Measurements from ENCODE around the gene POLR2E. TPM values are rescaled to one million over a fixed set of nuclear protein-coding genes. Genes with fewer than 3 reads are reported as not detected.

Gene POLR2E
- total and polyA plus RNA-seq, 2 experiments from 2014 or later: 257 to 286 TPM

GRCh38 chr19:1106841-1107660 lies 11.9 kb upstream of the POLR2E start:
- DNase-seq (ENCODE audit: low spot score) (peak; percentile 62), ATAC-seq (peak; percentile 2; the same call in 2 of the 3 replicates)
- Mint-ChIP-seq H3K36me3 (ENCODE audit: low read depth) (peaks cover 12% of the 10 kb centered on the region), H3K4me3 (peak overlapping the region; percentile 34; the same call in 1 of the 3 replicates), H3K9me3 (no peaks in the 10 kb centered on the region), H3K27ac (no peak overlapping the region), H3K4me1 (peaks cover 15% of the 10 kb centered on the region; the same call in 1 of the 3 replicates), H3K27me3 (ENCODE audit: insufficient read depth, low read depth, poor library complexity) (peaks cover 19% of the 10 kb centered on the region)
- Histone ChIP-seq H3K4me1 (ENCODE audit: insufficient read depth) (peaks cover 6% of the 10 kb centered on the region; the same call in 1 of the 2 replicates), H3F3A (replicated peaks; ENCODE audit: low read depth) (peaks cover 16% of the 10 kb centered on the region), H2AFZ (no peak overlapping the region), H3K79me2 (replicated peaks; ENCODE audit: insufficient read depth) (no peaks in the 10 kb centered on the region), H4K20me1 (replicated peaks; ENCODE audit: insufficient read depth) (no peaks in the 10 kb centered on the region; the same call in 1 of the 2 replicates), H3K4me3 (no peak overlapping the region), H3K27me3 (ENCODE audit: insufficient read depth) (no peaks in the 10 kb centered on the region), H3K4me2 (no peak overlapping the region), H3K27ac (ENCODE audit: low read depth) (0 out of 2 replicates have a peak overlapping the region, but pooled peaks have one; percentile 76), H3K9me2 (ENCODE audit: insufficient read depth) (no peaks in the 10 kb centered on the region), H3K36me3 (ENCODE audit: insufficient read depth) (0 out of 2 replicates have a peak, but pooled peaks cover 3% of the 10 kb centered on the region)
- TF ChIP-seq ZNF331 (CRISPR knock-in tag; IDR thresholded peaks at IDR 0.05; ENCODE audit: low read depth): no peak
- TF ChIP-seq POLR2AphosphoS5 (IDR thresholded peaks at IDR 0.05; ENCODE audit: low read depth): peak; percentile 15; the same call in 1 of the 2 replicates
- TF ChIP-seq EZH2phosphoT487 (IDR thresholded peaks at IDR 0.05; ENCODE audit: unreplicated experiment): no peak
- TF ChIP-seq NANOG (IDR thresholded peaks at IDR 0.05; ENCODE audit: borderline replicate concordance): no peak
- no peak for TF ChIP-seq EZH2 (IDR thresholded peaks at IDR 0.05; ENCODE audit: low read depth, unreplicated experiment)
- TF ChIP-seq ZNF114 (CRISPR knock-in tag; IDR thresholded peaks at IDR 0.05): no peak
- 0 out of 4 replicates have a peak, but pooled peaks of 1 of the 2 experiments have one; percentile 7 for TF ChIP-seq CTCF (conservative IDR thresholded peaks at IDR 0.05; ENCODE audit: low read depth in 2 of 2)
- no peak for TF ChIP-seq STAT1 (IDR thresholded peaks at IDR 0.05; ENCODE audit: unreplicated experiment)

- Histone ChIP-seq H3K79me2 (replicated peaks; ENCODE audit: insufficient read depth) (no peaks in the 10 kb centered on the region), H3K36me3 (ENCODE audit: insufficient read depth) (0 out of 2 replicates have a peak, but pooled peaks cover 3% of the 10 kb centered on the region), H3K4me1 (ENCODE audit: insufficient read depth) (peaks cover 11% of the 10 kb centered on the region), H3K4me3 (no peak overlapping the region), H2AFZ (no peak overlapping the region), H3K4me2 (no peak overlapping the region; the same call in 1 of the 2 replicates), H3K27me3 (ENCODE audit: insufficient read depth) (no peaks in the 10 kb centered on the region), H3F3A (replicated peaks; ENCODE audit: low read depth) (peaks cover 25% of the 10 kb centered on the region), H3K9me2 (ENCODE audit: insufficient read depth) (no peaks in the 10 kb centered on the region), H4K20me1 (replicated peaks; ENCODE audit: insufficient read depth) (no peaks in the 10 kb centered on the region; the same call in 1 of the 2 replicates), H3K27ac (ENCODE audit: low read depth) (no peak overlapping the region)
- H3K27ac Mint-ChIP-seq: no peak overlapping the region
- no peak for DNase-seq (ENCODE audit: low spot score)
- H3K4me3 Mint-ChIP-seq: peak overlapping the region; percentile 74; the same call in 2 of the 3 replicates
- H3K9me3 Mint-ChIP-seq: no peaks in the 10 kb centered on the region
- H3K27me3 Mint-ChIP-seq (ENCODE audit: insufficient read depth, low read depth, poor library complexity): peaks cover 23% of the 10 kb centered on the region
- H3K4me1 Mint-ChIP-seq: peaks cover 18% of the 10 kb centered on the region; the same call in 2 of the 3 replicates
- peaks cover 12% of the 10 kb centered on the region for H3K36me3 Mint-ChIP-seq (ENCODE audit: low read depth)
- no peak for ATAC-seq
- TF ChIP-seq ZNF462 (CRISPR knock-in tag; IDR thresholded peaks at IDR 0.05) (no peak), ZNF331 (CRISPR knock-in tag; IDR thresholded peaks at IDR 0.05; ENCODE audit: low read depth) (no peak), JUNB (IDR thresholded peaks at IDR 0.05; ENCODE audit: unreplicated experiment) (no peak)
These were observed 11.0 kb upstream of the POLR2E start for GRCh38 chr19:1105873-1106840.
